DMS53 (cell line): ENCODE data around the gene SLC6A2.

Experiments
- DNase-seq: peaks from one replicate; lab custom pipeline; 2025; lab: John Stamatoyannopoulos, UW

Gene SLC6A2

DNA sequence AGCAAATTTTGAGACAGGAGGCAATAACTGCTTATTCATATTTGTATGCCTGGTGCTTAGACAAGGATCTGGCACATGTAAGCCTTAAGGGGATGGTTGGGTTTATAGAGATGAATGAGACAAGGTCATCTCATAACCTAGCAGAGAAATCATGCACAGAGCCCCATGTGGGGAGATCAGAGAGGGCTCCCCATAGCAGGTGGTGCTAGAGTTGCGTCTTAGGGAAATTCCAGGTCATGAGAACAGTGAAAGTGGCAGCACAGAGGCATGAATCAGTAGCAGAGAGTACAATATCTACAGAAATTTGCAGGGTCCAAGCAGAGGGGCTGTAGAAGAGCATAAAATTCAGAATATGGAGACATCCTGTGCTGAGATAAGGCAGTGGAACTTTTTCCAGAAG is 57.3 kb downstream of the SLC6A2 start:
- no peak for DNase-seq

DNA sequence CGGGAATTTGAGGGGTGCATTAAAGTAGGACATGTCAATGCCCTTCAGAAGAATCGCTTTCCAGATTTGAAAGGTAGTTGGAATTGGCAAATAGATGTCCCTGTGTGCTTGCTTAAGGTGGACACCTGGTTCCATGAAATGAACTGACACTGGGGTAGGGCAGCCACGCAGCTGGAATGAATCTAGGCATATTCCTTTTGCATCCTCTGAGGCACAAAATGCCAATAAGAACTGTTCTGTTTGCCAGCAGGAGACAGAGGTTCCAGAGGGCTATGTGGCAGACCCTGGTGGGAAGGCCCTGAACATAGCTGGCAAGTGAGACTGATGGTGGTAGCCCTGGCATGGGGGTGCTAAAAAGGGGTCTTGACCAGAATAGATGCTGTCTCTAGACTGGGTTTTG is 61.5 kb downstream of the SLC6A2 start:
- DNase-seq = no peak

DNA sequence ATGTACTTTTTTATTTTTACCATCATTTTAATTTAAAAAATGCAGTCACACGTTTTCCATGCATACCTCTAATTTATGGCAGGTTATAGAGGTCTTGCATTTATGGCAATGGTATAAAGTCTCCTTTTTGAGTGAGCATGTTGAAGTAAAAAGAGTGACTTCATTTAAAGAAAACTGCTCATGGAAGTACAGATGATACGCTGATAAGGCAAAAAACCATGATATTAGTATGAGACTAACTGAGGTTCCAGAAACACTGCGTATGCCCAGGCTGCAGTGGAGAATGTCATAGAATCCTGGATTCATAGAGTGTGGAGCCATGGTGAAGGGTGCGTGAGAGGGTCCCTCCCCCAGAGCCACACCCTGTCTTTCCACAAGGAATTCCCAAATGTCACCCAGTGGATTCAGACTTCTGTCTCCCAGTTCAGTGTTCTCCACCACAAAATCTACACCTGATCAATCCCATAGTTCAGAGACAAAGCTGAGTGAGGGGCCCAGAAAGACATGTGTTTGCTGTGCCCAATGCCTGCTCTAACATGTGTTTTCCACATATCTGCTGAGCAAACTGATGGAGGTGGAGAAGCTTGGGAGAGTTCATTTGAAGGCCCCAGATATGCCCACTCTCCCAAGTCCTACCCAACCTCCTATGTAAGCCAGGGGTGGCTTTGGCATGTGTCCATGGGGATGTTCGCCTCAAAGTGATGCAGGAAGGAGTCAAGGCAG is 69.4 kb downstream of the SLC6A2 start:
- DNase-seq = no peak

DNA sequence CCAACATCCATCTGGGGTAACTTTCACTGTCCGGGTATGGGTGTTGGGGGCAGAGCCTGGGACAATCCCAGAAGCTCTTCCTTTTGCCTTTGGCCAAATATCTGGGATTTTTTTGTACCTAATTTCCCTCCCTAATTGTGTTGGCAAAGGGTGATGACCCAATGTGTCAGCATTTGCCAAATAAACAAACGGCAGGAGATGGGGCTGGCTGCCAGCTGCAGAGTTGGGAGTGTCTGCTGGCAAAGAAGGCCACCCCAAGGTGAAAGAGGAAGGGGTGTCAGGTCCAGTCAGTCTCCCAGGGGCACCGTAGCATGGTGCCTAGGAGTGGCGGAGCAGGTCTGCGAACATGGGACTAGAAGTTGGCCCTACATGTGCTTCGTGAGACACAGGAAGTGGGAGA is 73.0 kb downstream of the SLC6A2 start:
- no peak for DNase-seq

DNA sequence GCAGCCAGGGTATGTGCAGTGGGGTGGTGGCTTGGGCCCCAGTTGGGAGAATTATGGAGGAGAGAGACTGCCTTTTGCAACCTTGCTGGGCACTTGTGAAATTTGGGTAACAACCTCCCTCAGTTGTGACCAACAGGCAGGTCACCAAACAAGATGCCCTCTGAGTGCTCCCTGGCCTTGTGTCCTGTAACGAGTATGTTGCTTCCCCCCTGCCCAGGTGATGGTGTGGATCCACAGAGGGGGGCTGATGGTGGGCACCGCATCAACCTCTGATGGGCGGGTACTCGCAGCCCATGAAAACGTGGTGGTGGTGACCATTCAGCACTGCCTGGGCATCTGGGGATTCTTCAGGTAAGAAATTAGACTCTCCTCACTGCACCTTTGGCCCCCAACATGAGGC is 74.3 kb downstream of the SLC6A2 start:
- DNase-seq = no peak

DNA sequence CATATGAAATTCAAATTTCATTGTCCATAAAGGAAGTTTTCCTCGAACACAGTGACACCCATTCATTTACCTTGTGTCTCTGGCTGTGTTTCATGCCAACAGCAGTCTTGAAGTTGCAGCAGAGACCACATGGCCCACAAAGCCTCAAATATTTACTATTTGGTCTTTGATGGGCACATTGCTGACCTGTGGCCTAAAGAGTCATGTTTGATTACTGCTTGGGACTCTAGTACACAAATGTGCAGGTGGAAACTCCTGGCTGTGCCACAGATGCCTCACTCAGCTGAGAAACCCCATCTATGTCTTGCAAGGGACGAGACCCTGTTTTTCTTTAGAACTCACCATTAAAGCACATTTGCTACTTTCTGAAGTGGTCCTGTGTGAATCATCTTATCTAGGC is 76.7 kb downstream of the SLC6A2 start:
- no peak for DNase-seq

- DNase-seq = no peak
Measured at GRCh38 chr16:55734665-55735064, 78.9 kb downstream of the SLC6A2 start.

- DNase-seq = no peak
Measured at GRCh38 chr16:55735120-55735781, 79.5 kb downstream of the SLC6A2 start.

GRCh38 chr16:55736671-55737070 is 80.9 kb downstream of the SLC6A2 start:
- no peak for DNase-seq

GRCh38 chr16:55737318-55737717 is 81.5 kb downstream of the SLC6A2 start:
- no peak for DNase-seq

GRCh38 chr16:55737966-55738365 is 82.2 kb downstream of the SLC6A2 start:
- no peak for DNase-seq

- DNase-seq = no peak
Measured at GRCh38 chr16:55746081-55746480, 90.3 kb downstream of the SLC6A2 start.

GRCh38 chr16:55747785-55748184 is 92.0 kb downstream of the SLC6A2 start:
- no peak for DNase-seq

DNA sequence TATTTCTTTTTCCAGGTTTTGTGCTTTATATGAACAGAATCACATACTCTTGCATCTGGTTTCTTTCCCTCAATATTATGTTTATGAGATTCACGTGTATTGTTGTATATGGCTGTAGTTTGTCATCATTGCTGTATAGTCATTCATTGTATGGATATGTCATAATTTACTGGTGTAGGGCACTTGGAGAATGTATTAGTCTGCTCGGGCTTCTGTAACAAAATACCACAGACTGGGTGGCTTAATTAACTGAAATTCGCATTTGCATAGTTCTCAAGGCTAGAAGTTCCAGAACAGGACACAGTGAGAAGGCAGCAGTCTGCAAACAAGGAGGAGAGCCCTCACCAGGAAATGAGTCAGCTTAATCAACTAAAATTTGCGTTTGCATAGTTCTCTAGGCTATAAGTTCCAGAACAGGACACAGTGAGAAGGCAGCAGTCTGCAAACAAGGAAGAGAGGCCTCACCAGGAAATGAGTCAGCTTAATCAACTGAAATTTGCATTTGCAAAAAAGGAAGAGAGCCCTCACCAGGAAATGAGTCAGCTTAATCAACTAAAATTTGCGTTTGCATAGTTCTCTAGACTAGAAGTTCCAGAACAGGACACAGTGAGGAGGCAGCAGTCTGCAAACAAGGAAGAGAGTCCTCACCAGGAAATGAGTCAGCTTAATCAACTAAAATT is 96.8 kb downstream of the SLC6A2 start:
- peak; percentile 58 for DNase-seq

DNA sequence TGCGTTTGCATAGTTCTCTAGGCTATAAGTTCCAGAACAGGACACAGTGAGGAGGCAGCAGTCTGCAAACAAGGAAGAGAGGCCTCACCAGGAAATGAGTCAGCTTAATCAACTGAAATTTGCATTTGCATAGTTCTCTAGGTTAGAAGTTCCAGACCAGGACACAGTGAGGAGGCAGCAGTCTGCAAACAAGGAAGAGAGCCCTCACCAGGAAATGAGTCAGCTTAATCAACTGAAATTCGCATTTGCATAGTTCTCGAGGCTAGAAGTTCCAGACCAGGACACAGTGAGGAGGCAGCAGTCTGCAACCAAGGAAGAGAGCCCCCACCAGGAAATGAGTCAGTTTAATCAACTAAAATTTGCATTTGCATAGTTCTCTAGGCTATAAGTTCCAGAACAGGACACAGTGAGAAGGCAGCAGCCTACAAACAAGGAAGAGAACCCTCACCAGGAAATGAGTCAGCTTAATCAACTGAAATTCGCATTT is 97.4 kb downstream of the SLC6A2 start:
- DNase-seq = peak; percentile 56
